ENCODE measurements around the gene CCDC183. TPM values are rescaled to one million over a fixed set of nuclear protein-coding genes. Genes with fewer than 3 reads are reported as not detected.
"Not testable (repeated sequence)": the region's sequence is repeated elsewhere in the genome, so short reads cannot be mapped to it uniquely, and the experiment has no call there.

Gene CCDC183
- total RNA-seq, 1 experiment from 2014 or later = 9.0 TPM

DNA sequence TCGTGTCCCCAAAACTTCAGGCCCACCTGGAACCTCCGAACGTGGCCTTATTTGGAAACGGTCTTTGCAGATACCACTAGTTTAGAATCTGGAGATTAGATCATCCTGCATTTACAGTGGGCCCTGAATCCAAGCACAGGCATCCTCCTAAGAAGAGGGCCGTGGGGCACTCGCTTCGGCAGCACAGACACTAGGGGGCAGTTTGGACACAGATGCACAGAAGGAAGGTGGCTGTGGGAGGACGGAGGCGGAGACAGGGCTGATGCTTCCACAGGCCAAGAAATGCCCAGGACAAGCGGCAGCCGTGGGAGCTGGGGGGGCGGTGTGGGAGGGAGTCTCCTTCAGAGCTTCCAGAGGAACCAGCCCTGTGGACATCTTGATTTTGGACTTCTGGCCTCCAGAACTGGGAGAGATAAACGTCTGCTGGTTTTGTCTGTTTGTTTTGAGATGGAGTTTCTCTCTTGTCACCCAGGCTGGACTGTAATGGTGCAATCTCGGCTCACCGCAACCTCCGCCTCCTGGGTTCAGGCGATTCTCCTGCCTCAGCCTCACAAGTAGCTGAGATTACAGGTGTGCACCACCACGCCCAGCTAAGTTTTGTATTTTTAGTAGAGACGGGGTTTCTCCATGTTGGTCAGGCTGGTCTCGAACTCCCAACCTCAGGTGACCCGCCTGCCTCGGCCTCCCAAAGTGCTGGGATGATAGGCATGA lies 35.1 kb upstream of the CCDC183 start:
- peak; percentile 81 for DNase-seq (ENCODE audit: low spot score)

DNA sequence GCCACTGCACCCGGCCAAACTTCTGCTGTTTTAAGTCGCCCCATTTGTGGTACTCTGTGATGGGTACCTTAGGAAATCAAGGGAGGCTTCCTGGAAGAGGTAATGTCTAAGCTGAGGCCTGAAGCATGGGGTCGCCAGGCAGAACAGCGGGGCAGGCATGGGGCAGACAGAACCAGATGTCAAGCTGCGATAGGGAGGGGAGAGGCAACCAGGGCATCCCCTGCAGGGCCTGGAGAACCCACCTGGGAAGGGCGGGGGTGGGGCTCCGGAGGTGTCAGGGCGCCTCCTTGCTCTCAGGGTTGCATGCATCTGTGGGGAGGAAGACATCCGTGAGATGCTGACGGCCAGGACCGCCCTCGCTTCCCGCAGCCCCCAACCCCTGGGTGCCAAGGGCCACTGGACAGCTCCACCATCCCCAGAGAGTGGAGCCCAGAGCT lies 34.6 kb upstream of the CCDC183 start:
- no peak for DNase-seq (ENCODE audit: low spot score)

DNA sequence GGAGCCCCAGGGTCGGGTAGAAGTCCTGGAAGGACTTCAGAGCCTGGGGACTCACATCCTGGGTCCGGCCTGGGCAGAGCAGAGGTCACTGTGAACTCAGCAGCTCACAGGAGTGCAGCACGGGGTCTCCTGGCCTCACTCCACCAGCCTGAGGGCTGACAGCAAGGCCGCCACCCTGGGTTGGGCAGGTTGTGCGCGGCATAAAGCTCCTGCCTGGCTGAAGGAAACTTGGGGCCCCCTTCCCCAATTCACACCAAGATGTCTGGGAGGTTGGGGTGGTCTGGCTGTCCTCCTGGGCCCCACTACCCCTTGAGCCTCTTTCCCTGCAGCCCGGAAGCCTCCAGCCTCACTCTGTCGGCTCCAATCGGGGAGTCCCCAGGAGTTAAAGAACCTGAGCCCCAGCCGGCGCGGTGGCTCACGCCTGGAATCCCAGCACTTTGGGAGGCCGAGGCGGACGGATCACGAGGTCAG lies 33.9 kb upstream of the CCDC183 start:
- no peak for DNase-seq (ENCODE audit: low spot score)

DNA sequence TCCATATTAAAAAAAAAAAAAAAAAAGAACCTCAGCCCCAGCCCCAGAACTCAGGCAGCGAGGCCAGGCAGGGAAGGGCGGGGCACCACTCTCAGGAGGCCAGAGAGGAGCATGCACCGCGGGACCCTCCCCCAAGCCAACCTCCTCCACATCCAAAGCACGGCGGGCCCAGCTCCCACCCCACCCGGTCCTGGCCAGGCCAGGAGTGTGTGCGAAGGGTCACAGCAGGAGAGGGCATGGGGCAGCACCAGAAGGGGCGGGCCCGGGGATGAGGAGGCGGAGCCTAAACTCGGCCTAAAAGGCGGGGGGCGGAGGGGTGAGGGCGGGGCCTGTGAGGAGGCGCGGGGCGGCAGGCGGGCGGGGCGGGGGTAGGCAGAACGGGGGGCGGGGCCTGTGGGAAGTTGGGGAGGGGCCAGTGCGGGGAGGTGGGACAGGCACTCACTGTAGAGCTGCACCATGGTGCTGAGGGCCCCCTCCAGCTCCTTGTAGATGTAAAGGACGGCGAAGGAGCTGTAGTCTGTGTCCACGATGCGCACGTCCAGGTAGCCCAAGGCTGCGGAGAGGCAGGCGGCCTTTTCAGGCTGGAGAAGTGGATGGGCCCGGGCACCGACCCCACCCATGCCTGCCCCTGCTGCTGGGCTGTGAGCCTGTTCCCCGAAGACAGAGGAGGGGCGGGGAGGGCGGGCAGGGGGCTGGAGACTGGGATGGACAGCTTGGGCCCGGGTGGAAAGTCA lies 33.1 kb upstream of the CCDC183 start:
- DNase-seq (ENCODE audit: low spot score) = peak; percentile 74

DNA sequence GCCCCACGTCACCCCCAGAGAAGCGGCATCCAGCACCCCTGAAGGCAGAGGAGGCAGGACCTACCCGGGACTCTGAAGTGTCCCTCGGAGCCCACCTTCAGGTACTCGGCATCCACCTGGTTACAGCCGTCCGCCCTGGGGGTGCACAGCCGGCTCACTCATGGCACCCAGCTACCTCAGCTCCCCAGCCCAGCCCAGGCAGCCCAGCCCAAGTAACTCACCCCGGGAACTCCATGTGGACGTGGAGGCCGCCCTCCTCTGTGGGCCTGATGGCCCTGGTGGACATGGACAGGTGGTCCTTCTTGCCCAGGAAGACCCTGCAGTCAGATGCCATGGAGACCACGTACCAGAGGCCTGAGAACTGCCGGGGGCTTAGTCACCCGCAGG lies 32.5 kb upstream of the CCDC183 start:
- no peak for DNase-seq (ENCODE audit: low spot score)

DNA sequence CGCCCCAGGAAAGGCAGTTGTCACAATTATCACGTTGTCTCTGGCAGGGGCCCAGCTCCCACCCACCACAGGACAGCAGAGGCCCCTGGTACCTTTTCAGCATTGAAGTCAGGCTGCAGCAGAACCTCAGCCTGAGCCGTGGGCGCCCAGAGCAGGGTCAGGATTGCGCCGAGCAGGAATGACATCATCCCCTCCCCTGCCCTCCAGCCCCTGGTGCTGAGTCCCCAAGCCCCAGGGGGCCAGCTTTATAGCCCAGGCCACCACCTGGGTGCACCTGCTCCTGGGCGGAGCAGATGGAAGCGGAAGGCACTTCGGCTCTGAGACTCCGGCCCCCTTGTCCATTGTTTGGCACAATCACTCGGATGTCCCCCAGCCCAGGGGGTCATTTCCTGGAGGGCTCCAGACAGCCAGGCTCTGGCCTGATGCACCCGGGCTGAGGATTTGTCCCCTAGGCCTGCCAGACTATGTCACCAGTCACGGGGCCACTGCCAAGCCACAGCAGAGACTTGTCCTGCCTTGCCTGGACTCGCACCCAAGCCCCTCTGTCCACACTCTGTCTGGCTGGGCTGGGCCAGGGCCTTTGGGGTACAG lies 31.7 kb upstream of the CCDC183 start, which contains the start of gene LCN15:
TSS of gene LCN15 (minus strand) at position 218 of the 591 bp plus-strand sequence. CDS start at position 188, 30 bp downstream.
- DNase-seq (ENCODE audit: low spot score) = no peak

DNA sequence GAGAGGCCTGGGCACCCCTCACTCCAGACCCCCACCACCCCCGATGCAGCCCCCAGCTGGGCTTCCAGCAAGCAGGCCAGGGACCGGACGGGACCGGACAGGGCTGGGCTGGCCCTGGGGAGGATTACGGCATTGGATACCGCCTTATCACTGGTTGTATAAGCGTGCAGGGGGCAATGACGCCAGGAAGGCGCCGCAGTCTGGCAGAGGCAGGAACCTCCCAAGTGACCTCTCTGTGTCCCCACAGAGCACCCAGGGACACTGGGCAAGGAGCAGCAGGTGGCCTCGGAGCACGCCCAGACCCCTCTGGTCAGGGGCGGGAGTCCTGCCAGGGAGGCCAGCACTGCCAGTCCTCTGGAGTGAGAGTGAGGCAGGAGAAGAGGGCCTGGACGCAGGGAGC lies 31.1 kb upstream of the CCDC183 start:
- DNase-seq (ENCODE audit: low spot score) = no peak

DNA sequence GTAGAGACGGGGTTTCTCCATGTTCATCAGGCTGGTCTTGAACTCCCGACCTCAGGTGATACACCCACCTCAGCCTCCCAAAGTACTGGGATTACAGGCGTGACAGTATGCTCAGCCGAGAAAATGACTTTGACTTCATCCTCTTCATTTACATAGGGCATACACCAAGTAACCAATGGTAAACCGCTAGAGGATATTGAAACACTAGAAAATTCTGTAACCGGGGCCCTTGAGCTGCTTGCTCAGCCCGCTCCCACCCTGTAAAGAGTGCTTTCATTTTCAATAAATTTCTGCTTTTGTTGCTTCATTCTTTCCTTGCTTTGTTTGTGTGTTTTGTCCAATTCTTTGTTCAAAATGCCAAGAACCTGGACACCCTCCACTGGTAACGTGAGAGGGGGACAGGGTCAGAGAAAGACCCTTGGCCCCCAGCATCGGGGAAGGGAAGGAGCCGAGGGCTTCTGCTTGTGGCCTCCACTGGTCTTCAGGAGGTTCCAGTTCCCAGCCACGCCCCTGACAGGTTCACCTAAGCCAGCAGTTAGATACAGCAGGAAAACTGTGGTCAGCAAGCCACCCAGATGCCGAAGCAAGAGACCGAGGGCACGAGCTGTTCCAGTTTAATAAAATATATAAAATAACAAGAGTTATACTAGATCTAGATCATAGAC lies 30.3 kb upstream of the CCDC183 start:
- DNase-seq (ENCODE audit: low spot score) = not testable (repeated sequence)

DNA sequence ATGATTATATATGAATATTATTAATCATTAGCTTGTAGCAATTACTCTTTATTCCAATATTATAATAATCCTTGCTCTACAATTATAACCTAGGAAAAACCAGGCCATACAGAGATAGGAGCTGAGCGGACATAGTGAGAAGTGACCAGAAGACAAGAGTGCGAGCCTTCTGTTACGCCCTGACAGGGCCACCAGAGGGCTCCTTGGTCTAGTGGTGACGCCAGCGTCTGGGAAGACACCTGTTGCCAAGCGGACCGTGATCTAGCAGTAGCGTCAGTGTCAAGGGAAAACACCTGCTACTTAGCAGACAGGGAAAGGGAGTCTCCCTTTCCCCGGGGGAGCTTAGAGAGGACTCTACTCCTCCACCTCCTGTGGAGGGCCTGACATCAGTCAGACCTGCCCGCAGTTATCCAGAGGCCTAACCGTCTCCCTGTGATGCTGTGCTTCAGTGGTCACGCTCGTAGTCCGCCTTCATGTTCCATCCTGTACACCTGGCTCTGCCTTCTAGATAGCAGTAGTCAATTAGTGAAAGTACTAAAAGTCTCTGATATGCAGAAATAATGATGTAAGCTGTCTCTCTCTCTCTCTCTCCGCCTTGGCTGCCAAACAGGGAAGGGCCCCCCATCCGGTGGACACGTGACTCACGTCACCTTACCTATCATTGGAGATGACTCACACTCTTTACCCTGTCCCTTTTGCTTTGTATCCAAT lies 29.6 kb upstream of the CCDC183 start:
- peak; percentile 72 for DNase-seq (ENCODE audit: low spot score)

DNA sequence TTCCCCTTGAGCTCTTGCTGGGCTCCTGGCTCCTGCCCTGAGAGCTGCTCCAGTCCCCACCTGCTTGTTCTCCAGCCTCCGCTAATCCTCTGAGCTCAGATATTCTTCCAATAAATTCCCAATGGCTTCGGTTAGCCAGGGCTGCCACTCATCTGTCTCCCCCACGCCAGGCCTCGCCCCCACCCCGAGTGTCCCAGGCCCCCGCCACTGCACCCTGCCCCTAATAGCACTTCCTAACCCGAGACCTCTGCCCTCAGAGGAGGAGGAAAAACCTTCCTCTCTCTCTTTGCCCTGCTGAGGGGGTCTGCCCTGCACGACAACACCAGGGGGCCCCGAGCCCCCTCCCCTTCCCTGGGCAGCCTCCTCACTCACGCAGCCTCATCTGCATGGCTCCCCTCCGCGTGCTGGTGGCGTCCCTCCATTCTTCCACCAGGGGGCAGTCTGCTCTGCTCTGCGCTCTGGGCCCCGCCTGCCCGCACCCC lies 26.4 kb upstream of the CCDC183 start:
- peak; percentile 34 for DNase-seq (ENCODE audit: low spot score)

DNA sequence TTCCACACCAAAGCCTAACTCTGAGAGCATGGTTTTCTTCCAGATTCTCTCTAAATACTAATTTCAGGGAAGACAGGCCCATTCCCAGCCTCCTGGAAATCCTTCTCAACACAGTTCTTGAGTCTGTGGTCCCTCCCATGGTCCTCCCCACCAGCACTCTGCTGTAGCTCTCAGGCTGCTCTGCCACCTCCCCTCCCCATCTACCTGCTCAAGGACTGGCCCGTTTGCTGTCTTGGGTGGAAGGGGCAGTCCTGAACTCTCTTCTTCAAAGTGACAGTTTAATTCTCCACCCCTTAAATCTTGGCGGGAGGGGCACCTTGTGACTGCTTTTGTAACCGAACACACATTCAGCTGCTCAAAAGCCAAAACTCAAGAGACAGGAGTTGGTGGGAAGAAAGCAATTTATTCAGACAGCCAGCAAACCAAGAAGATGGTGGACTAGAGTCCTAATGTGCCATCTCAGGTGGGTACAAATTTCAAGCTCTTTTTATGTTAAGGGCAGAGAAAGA lies 24.2 kb upstream of the CCDC183 start:
- DNase-seq (ENCODE audit: low spot score) = no peak

DNA sequence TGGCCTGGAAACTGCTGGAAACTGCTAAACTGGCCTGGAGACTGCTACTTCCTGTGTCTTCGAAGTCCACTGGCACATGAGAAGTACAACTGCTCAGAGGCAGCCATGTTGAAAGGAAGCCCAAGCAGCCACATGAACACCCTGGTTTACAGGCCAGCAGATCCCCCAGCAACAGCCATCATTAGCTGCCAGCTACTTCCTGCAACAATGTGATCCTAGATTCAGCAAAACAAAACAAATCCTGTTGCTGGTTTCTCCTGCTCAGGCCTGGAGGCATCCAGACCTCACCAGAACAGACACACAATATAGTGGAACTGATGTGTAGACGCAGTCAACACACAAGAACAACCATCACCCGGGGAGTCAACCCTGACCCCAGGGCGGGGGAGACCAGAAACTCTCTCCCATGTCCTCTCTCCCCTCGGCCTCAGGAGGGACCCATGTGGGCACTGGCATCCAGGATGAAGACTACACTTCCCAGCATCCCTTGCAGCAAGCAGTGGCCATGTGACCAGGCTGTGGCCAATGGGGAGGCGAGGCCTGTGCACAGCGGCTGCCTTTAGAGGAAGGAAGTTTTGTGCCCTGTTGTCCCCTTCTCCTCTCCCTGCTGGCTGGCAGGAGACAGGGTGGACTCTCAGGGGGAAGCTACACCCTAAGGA lies 22.6 kb upstream of the CCDC183 start:
- no peak for DNase-seq (ENCODE audit: low spot score)

DNA sequence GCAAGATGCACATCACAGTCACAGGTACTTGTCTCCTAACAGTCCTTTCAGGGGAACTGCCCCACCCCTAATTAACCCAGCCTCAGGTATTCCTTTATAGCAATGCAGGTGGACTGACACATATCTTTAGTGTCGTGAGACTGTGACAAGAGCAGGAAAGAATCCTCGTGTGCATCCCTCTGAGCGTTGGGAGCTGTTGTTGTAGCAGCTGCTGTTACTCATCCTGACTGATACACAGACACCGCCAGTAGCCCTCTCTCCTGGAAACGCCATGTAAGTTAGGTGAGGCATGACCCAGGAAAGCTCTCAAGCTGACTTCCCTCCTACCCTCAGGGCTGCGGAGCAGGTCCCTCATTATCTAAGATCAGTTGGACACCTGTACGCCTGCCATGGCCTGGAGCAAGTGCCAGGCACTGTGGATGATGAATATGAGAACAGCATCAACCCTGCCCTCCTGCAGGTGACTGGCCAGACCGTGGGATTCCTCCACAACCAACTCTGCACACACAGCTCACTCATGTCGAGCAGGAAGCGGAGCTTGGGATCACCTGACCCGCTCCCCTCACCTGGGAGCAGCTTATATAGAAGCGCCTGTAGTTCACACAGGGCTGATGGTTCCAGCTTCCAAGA lies 21.6 kb upstream of the CCDC183 start:
- DNase-seq (ENCODE audit: low spot score) = no peak

DNA sequence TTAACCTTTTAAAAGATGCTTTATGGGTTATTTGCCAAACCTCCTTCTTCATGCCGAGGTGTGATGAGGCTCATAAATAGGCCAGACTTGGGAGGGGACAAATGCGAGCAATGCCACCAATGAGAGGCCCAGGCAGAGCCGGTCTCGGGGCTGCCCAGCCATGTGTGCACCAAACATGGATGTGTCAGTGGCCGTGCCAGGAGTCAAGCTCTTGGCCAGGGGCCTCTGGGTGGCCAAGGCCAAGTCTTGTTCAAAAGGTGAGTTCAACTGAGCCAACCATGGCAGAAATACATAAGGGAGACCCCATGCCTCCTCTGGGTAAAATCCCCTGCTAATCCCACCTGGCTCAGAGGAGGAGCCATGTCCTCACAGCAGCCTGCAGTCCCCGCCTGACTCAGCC lies 20.9 kb upstream of the CCDC183 start:
- DNase-seq (ENCODE audit: low spot score) = no peak

DNA sequence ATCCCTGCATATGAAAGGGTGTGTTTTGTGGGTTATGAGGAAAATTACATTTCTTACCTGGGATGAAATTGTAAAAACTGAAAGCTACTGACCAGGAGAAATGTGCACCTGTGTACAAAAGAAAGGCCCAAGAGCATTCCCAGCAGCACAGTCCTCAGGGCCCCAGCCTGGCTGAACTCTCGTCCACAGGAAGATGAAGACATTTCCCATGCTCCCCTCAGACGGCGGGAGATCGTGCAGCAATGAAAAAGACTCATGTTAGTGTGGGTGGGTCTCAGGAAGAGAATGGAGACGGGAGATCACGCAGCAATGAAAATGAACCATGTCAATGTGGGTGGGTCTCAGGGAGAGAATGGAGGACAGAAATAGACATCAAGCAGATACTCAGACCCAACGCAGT lies 19.2 kb upstream of the CCDC183 start:
- DNase-seq (ENCODE audit: low spot score) = no peak

DNA sequence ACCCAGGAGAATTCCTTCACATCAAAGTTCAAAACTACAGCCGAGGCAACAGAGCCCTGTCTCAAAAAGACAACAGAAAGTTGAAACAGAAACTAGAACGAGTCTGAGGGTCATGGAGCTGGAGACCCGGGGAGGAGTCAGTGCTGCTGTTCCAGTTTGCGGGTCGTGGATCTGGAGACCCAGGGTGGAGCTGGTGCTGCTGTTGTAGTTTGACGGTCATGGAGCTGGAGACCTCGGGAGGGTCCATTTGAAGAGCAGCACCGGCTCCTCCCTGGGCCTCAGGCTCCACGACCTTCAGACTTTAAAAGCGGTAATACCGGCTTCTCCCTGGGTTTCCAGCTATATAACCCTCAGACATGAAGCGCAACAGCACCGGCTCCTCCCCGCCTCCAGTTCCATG lies 18.8 kb upstream of the CCDC183 start:
- peak; percentile 80 for DNase-seq (ENCODE audit: low spot score)

DNA sequence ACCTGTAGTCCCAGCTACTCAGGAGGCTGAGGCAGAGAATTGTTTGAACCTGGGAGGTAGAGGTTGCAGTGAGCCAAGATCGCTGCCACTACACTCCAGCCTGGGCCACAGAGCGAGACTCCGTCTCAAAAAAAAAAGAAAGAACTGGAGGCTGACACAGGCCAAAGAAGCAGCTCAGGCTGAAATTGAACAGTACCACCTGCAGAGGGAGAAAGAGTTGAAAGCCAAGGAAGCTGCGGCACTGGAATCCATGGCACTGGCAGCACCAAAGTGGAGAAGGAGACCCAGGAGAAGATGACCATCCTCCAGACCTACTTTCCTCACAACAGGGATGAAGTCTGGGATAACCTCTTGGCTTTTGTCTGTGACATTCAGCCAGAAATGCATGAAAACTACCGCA lies 16.3 kb upstream of the CCDC183 start:
- DNase-seq (ENCODE audit: low spot score) = no peak

DNA sequence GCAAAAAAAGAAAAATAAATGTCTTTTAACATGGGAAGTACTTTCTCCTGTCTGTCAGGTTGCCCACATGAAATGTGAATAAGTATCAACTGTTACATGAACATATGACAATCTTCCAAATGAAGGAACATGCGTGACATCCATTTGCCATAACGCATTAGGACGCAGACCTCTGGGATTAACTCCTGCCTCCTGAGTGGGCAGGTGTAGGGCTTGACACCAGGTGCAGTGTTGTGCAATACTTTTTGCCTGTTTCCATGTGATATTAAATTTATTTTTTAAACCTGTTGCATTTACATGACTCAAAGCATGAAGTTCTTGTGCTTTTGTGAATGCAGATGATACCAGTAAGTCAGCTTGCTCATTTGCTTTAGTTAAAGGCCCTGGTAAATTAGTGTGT lies 13.7 kb upstream of the CCDC183 start:
- DNase-seq (ENCODE audit: low spot score) = no peak

DNA sequence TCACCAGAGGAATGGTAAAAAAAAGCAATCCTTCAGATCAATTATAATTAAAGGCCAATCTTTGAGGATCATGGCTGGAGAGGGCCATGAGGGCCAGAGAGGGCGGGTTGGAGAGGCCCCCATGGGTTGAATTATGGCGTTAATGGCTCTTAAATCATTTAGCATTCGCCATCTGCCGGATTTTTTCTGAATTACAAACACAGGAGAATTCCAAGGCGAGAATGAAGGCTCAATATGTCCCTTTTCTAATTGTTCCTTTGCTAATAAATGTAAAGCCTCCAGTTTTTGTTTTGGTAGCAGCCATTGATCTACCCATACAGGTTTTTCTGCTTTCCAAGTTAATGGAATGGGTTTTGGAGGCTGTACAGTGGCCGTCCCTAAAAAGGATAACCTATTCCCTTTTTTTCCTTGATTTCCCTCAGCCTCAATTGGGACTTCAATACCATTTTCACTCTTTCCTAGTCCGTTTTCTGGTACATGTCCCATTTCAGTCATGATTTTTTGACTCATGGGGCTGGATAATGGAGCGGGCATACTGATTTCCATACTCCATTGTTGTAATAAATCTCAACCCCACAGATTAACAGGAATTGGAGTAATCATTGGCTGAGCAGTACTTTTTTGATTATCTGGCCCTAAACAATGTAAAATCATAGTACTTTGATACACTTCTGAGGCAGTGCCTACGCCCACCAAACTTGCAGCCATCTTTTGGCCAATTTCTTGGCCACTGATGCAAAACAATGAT lies 11.7 kb upstream of the CCDC183 start:
- peak; percentile 69 for DNase-seq (ENCODE audit: low spot score)

All from HT-29 (cell line).